A673 (cell line): ENCODE data around the gene PPAN.

ENCODE experiments used
- EZH2 ChIP-seq: fragments of 200-600 bp; sonication (generic); IDR thresholded peaks from 2 replicates; pipeline ENCODE4 v1.6.1; 2017; ENCODE audit warnings: borderline replicate concordance, low read depth, mild to moderate bottlenecking, mixed read lengths, antibody characterized with exemption, low read length; ENCODE audit not compliant: poor library complexity, severe bottlenecking
- TF ChIP-seq, protein P1 (sequence below): fragments of 300-800, 200-600 bp; sonication (generic); conservative IDR thresholded peaks from 2 replicates; pipeline ENCODE4 v1.5.1; 2017; ENCODE audit warnings: low read depth, mild to moderate bottlenecking, antibody characterized with exemption, low read length, moderate library complexity, mixed read lengths

DNA sequence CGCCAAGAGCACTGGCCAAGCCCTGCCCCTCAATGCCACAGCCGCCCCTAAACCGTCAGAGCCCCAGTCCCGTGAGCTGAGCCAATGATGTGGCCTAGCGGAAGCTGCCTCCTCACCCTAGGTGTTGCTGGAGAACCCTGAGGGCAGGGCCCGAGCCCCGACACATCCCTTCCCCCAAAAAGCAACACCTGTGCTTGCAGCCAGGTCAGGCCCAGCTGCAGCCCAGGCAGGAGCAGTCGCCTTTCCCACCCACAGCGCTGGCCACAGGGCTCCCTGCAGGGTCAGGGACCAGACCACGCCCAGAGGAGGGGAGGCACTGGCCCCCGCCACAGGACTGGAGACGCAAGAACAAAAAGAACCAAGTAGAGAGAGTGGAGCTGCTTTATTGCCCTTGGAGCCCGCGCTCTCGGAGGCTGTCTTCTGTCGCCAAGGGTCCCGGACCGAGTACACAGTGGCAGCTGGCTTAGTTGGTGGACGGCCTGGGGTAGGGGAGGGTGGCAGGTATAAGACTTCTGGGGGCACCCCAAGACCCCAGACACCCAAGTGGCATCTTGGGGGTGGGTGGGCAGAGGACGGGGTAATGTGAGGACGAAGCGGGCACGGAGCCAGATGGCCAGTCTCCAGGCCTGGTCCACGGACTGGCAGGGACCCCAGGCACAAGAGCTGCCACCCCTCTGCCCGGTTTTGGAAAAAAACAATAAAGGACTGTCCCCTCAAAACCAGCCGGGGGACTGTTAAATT is 8.7 kb downstream of the PPAN start:
- TF ChIP-seq, protein P1, sequence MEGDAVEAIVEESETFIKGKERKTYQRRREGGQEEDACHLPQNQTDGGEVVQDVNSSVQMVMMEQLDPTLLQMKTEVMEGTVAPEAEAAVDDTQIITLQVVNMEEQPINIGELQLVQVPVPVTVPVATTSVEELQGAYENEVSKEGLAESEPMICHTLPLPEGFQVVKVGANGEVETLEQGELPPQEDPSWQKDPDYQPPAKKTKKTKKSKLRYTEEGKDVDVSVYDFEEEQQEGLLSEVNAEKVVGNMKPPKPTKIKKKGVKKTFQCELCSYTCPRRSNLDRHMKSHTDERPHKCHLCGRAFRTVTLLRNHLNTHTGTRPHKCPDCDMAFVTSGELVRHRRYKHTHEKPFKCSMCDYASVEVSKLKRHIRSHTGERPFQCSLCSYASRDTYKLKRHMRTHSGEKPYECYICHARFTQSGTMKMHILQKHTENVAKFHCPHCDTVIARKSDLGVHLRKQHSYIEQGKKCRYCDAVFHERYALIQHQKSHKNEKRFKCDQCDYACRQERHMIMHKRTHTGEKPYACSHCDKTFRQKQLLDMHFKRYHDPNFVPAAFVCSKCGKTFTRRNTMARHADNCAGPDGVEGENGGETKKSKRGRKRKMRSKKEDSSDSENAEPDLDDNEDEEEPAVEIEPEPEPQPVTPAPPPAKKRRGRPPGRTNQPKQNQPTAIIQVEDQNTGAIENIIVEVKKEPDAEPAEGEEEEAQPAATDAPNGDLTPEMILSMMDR: no peak
- no peak for TF ChIP-seq EZH2
